Activated CD4-positive, alpha-beta memory T cell treated with anti-CD3 and anti-CD28 coated beads for 36 hours (primary cell): ENCODE data around the gene PLCL2. TPM values are rescaled to one million over a fixed set of nuclear protein-coding genes. Genes with fewer than 3 reads are reported as not detected.

Experiments
- CTCF ChIA-PET: fragments of 350-600 bp; sonication (Branson Sonifier 250); formaldehyde crosslinking; loops from one replicate; lab custom pipeline; 2021; ENCODE audit warnings: antibody characterized with exemption, inconsistent platforms; lab: Charles Lee
- POLR2A ChIA-PET: fragments of 350-600 bp; sonication (Branson Sonifier 250); formaldehyde crosslinking; loops from one replicate; lab custom pipeline; 2021; ENCODE audit warnings: antibody characterized with exemption; lab: Charles Lee
- DNase-seq: peaks from one replicate; pipeline ENCODE4 v3.0.0-alpha.2; 2020
- H3K27ac Mint-ChIP-seq: one replicate; pipeline ENCODE4 v1.8.0; 2021; ENCODE audit warnings: mixed read lengths
- H3K27me3 Mint-ChIP-seq: one replicate; pipeline ENCODE4 v1.8.0; 2021; ENCODE audit warnings: mixed read lengths
- H3K36me3 Mint-ChIP-seq: one replicate; pipeline ENCODE4 v1.8.0; 2021; ENCODE audit warnings: mixed read lengths
- H3K4me1 Mint-ChIP-seq: one replicate; pipeline ENCODE4 v1.8.0; 2021; ENCODE audit warnings: low read depth, mixed read lengths
- H3K4me3 Mint-ChIP-seq: one replicate; pipeline ENCODE4 v1.8.0; 2021; ENCODE audit warnings: mild to moderate bottlenecking, mixed read lengths
- H3K9me3 Mint-ChIP-seq: one replicate; pipeline ENCODE4 v1.8.0; 2021; ENCODE audit warnings: mixed read lengths
- intact Hi-C: fragments of 100-400 bp; cut with micrococcal nuclease; formaldehyde crosslinking; loops from one replicate; pipeline ENCODE4 v1.15.1; 2023
- total RNA-seq, 2 experiments: library from RNA; stranded (reverse); gene quantifications; one replicate each; pipeline ENCODE4 v1.2.3, GENCODE V29; 2021

Gene PLCL2
- total RNA-seq, 2 experiments from 2014 or later, result 16.7 to 17.1 TPM

DNA sequence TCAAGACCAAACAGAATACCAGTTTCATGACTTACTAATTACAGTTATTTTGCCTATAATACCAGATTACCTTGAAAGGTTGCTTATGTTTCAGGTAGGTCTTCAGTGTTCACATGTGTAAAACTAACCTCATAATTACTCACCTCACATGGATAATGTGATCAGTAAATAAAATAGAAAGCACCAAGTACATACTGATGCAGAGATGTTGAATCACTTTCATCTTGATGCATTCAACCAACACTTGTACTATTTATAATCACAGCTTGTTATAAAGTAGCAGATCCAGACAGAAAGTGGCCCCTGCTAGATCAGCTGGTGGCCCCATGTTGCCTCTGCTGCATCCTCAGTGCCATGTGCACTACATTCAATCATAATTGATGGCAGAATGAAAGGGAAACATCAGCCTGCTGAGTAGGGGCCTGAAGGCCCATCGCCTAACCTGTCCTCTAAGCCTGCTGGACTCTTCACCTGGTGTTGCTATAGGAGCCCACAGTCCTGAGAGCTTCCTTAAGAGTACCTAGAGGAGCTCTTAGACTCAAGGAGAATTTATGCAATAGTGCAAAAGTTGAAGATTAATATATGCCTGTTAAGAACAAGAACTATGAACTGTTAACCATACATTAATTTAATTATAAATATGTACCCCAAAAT is 154.3 kb downstream of the PLCL2 start:
- ChIA-PET POLR2A (interaction anchor here (1.4 kb wide), 1 partner anchor 122 kb away, joined by 3 read pairs; no protein-coding TSS in a partner anchor), CTCF (interaction anchor here (0.6 kb wide), 1 partner anchor 195 kb away, joined by 4 read pairs; no protein-coding TSS in a partner anchor)
- peak; percentile 32 for DNase-seq
- H3K9me3 Mint-ChIP-seq, result no peaks in the 10 kb centered on the region
- no peak overlapping the region for H3K4me3 Mint-ChIP-seq
- H3K27ac Mint-ChIP-seq, result no peak overlapping the region
- intact Hi-C loops, result loop anchor here (5.0 kb wide), 2 partner anchors 212 to 752 kb away; no protein-coding TSS in a partner anchor
- no peaks in the 10 kb centered on the region for H3K27me3 Mint-ChIP-seq
- H3K36me3 Mint-ChIP-seq, result peaks cover 6% of the 10 kb centered on the region
- H3K4me1 Mint-ChIP-seq, result peaks cover 33% of the 10 kb centered on the region

DNA sequence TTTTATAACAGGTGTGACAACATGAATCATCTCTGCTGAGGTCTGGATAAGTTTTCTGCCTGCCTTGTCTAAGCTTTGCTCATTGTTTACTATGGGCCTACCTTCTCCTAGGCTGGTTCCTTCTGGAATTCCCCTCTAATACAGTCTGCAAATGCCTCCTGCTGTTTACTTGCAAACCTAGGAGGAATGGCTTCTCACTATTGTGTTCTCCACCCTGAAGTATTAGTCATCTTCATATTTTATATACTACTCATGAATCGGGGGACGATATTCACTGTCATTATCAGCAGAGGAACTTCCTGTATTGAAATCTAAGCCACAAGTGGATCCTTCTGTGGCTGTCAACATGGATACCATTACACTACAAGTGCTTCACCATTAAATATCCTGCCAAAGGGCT is 154.8 kb downstream of the PLCL2 start:
- intact Hi-C loops, result loop anchor here (5.0 kb wide), 2 partner anchors 212 to 752 kb away; no protein-coding TSS in a partner anchor
- DNase-seq, result no peak
- Mint-ChIP-seq H3K36me3 (peaks cover 6% of the 10 kb centered on the region), H3K4me3 (no peak overlapping the region), H3K9me3 (no peaks in the 10 kb centered on the region), H3K27ac (peak overlapping the region; percentile 57), H3K4me1 (peaks cover 32% of the 10 kb centered on the region), H3K27me3 (no peaks in the 10 kb centered on the region)
- ChIA-PET POLR2A (interaction anchor here (1.4 kb wide), 1 partner anchor 122 kb away, joined by 3 read pairs; no protein-coding TSS in a partner anchor), CTCF (no interaction called here)

DNA sequence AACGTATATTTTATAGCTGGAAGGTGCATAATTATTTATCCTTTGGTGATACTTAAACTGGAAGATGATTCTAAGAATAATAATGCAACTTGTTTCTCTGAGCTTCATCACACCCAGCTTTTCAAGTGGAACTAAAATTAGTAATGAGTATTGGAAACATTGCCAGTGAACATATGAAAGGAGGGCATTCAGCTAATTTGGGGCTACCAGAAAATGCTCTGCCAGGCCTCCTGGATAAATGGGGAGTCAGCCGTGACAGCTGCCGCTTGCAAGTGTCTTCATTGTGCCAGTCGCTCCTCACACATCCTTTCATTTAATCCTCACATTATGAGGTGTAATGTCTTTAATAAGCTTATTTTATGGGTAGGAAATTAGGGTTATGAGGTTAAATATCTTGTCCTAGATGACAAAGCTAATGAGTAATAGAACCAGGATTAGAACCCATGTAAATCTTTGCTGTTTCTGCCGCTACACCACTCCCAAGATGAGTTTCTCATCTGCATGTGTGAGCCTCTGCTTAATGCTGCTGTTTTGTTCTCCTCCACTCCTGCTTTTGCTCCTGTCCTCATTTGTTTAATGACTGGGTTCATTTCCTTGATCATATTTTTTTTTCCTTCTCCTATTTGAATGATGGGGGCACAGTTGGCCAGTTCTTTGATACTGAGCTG is 155.7 kb downstream of the PLCL2 start:
- H3K9me3 Mint-ChIP-seq, result no peaks in the 10 kb centered on the region
- intact Hi-C loops, result no loop called here
- H3K4me1 Mint-ChIP-seq, result peaks cover 36% of the 10 kb centered on the region
- H3K4me3 Mint-ChIP-seq, result no peak overlapping the region
- ChIA-PET CTCF (interaction anchor here (0.8 to 0.9 kb wide), 2 partner anchors 156 to 439 kb away, joined by 3 read pairs; partner anchors contain the start of gene PLCL2), POLR2A (interaction anchor here (1.4 kb wide), 1 partner anchor 123 kb away, joined by 3 read pairs; no protein-coding TSS in a partner anchor)
- DNase-seq, result no peak
- H3K27ac Mint-ChIP-seq, result no peak overlapping the region
- H3K36me3 Mint-ChIP-seq, result peaks cover 8% of the 10 kb centered on the region
- no peaks in the 10 kb centered on the region for H3K27me3 Mint-ChIP-seq

DNA sequence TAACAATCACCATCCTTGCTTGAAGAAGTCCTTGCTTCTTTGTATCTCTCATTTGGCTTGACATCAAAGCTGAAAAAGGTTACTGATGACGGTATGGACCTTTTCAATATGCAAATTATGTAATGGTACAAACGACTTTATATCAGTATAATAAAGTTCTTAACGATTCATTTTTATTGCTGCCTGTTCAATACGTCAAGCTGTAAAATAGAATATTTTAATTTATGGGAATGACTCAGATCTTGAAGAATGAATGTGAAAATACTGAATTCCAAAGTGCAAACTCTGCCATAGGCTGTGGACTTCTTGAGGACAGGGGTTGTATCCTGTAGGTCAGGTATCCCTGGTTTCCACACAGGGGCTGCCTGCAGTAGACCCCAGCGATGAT is 156.2 kb downstream of the PLCL2 start:
- no peak for DNase-seq
- intact Hi-C loops, result no loop called here
- H3K27me3 Mint-ChIP-seq, result no peaks in the 10 kb centered on the region
- CTCF ChIA-PET, result interaction anchor here (0.9 kb wide), 1 partner anchor 157 kb away, joined by 3 read pairs; the partner anchor contains the start of gene PLCL2
- H3K36me3 Mint-ChIP-seq, result peaks cover 12% of the 10 kb centered on the region
- POLR2A ChIA-PET, result no interaction called here
- H3K9me3 Mint-ChIP-seq, result no peaks in the 10 kb centered on the region
- H3K4me3 Mint-ChIP-seq, result no peak overlapping the region
- H3K4me1 Mint-ChIP-seq, result peaks cover 40% of the 10 kb centered on the region
- H3K27ac Mint-ChIP-seq, result no peak overlapping the region

DNA sequence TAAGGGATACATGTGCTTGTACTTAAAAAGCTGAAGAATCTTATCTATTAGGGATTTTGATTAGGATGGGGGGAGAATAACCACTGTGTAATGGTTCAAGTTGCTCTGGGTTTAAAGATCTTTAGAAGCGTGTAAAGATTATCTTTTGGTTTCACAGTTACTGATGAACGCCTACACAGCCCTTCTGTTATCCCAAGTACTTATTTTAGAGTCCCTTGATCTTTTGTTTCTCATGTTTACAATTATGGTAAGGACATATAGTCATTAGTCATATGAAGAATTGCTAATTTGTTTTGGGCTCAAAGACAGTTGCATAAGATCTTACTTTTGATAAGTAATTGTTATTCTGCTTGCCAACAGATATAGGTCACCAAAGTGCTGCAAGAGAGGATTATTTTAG is 160.1 kb downstream of the PLCL2 start:
- DNase-seq, result no peak
- Mint-ChIP-seq H3K36me3 (peaks cover 41% of the 10 kb centered on the region), H3K27ac (no peak overlapping the region), H3K9me3 (peaks cover 4% of the 10 kb centered on the region), H3K4me3 (no peak overlapping the region), H3K4me1 (peaks cover 34% of the 10 kb centered on the region), H3K27me3 (no peaks in the 10 kb centered on the region)
- intact Hi-C loops, result no loop called here
- ChIA-PET POLR2A (no interaction called here), CTCF (no interaction called here)

DNA sequence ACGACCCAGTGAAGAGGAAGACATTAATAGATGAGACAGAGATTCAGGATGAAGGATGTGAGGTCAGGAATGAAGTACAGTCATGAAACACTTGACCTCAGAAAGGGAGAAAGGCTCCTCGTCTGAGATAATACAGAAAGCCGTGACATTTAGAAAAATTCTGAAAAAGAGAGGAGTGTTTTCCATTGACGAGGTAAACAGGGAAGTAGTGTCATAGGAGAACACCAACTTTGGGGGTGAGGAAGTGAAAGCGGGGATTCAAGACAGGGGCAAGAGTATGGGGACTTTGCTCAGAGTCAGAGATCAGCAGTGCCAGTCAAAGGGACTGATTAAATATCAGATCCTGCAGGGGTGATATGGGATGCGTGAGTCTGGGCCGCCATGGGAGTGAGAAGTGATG is 160.9 kb downstream of the PLCL2 start:
- Mint-ChIP-seq H3K4me3 (no peak overlapping the region), H3K27me3 (no peaks in the 10 kb centered on the region), H3K36me3 (peaks cover 48% of the 10 kb centered on the region), H3K27ac (no peak overlapping the region), H3K9me3 (peaks cover 6% of the 10 kb centered on the region), H3K4me1 (peaks cover 33% of the 10 kb centered on the region)
- POLR2A ChIA-PET, result no interaction called here
- CTCF ChIA-PET, result no interaction called here
- intact Hi-C loops, result no loop called here
- no peak for DNase-seq

DNA sequence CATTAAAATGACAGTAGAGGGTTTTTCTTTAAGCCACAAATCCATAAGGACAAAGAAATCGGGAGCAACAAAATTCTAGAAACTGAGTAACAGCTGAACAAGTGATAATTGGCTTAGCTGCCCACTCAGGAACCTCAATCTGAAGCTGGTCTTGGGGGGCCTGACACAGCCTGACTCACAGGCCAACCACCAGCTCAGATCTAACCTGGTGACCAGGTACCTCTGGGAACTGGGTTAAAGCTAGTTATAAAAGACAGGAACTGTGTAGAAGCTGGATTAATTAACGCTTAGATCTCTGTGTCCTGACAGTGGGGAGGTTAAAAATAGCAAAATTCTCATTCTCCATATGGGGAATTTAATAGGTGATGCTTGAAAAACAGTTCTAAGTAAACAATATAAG is 161.9 kb downstream of the PLCL2 start:
- Mint-ChIP-seq H3K27ac (no peak overlapping the region), H3K27me3 (no peaks in the 10 kb centered on the region), H3K36me3 (peaks cover 50% of the 10 kb centered on the region), H3K4me1 (peaks cover 31% of the 10 kb centered on the region), H3K9me3 (peaks cover 6% of the 10 kb centered on the region), H3K4me3 (no peak overlapping the region)
- DNase-seq, result no peak
- CTCF ChIA-PET, result interaction anchor here (1.0 kb wide), 1 partner anchor 163 kb away, joined by 3 read pairs; no protein-coding TSS in a partner anchor
- intact Hi-C loops, result no loop called here
- POLR2A ChIA-PET, result no interaction called here

DNA sequence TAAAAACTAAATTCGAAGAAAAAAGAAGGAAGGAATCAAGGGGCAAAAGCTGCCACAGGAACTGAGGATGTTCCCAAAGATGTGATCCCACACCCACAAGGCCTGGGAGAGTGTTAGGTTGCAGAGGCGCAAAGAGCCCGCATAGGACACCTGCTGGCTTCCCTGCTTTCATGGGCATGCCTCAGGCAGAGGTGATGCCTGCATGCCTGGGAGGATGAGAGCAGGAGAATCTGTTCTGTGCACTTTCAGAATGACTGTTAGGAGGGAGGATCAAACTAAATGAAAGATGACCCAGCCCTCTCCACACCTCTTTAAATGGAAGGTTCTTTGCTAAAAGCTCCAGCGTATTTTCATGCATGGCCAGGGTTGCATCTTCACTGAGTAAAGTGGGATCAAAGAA is 162.4 kb downstream of the PLCL2 start:
- H3K27ac Mint-ChIP-seq, result no peak overlapping the region
- POLR2A ChIA-PET, result no interaction called here
- peaks cover 7% of the 10 kb centered on the region for H3K9me3 Mint-ChIP-seq
- no peaks in the 10 kb centered on the region for H3K27me3 Mint-ChIP-seq
- H3K4me1 Mint-ChIP-seq, result peaks cover 31% of the 10 kb centered on the region
- H3K36me3 Mint-ChIP-seq, result peaks cover 52% of the 10 kb centered on the region
- CTCF ChIA-PET, result interaction anchor here (1.0 kb wide), 1 partner anchor 163 kb away, joined by 3 read pairs; no protein-coding TSS in a partner anchor
- no peak overlapping the region for H3K4me3 Mint-ChIP-seq
- intact Hi-C loops, result no loop called here
- DNase-seq, result no peak

DNA sequence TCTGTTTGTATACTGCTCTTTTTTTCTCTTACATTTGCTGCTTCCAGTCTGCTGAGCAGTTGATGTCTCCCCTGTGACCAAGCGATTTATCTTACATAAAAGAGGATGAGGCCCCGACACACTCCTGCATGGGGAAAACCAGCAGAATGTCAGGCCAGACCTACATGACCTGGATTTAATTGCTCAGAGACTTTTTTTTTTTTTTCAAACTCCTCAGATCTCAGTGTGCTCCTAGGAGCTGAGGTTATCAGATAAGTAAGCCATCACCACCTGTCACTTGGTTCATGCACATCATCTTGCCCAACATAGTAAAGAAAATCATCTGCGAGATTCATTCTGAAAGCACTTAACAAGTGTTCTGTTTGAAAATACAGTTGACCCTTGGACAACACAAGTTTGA is 163.1 kb downstream of the PLCL2 start:
- no peaks in the 10 kb centered on the region for H3K27me3 Mint-ChIP-seq
- intact Hi-C loops, result no loop called here
- DNase-seq, result no peak
- H3K27ac Mint-ChIP-seq, result no peak overlapping the region
- ChIA-PET POLR2A (no interaction called here), CTCF (interaction anchor here (1.0 kb wide), 1 partner anchor 164 kb away, joined by 3 read pairs; no protein-coding TSS in a partner anchor)
- peaks cover 11% of the 10 kb centered on the region for H3K9me3 Mint-ChIP-seq
- H3K4me1 Mint-ChIP-seq, result peaks cover 31% of the 10 kb centered on the region
- H3K4me3 Mint-ChIP-seq, result no peak overlapping the region
- H3K36me3 Mint-ChIP-seq, result peaks cover 51% of the 10 kb centered on the region

DNA sequence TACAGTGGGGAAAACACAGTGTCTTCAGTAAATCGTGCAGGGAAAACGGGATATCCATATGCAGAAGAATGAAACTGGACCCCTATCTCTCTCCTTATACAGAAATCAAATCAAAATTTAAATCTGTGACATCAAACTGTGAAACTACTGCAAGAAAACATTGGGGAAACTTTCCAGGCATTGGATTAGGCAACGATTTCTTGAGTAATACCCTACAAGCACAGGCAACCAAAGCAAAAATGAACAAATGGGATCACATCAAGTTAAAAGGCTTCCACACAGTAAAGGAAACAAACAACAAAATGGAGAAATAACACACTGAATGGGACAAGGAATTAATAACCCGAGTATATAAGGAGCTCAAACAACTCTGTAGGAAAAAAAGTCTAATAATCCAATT is 165.3 kb downstream of the PLCL2 start:
- CTCF ChIA-PET, result no interaction called here
- H3K4me1 Mint-ChIP-seq, result peaks cover 31% of the 10 kb centered on the region
- peaks cover 62% of the 10 kb centered on the region for H3K36me3 Mint-ChIP-seq
- H3K4me3 Mint-ChIP-seq, result no peak overlapping the region
- no peak for DNase-seq
- intact Hi-C loops, result no loop called here
- H3K9me3 Mint-ChIP-seq, result peaks cover 25% of the 10 kb centered on the region
- H3K27ac Mint-ChIP-seq, result no peak overlapping the region
- H3K27me3 Mint-ChIP-seq, result no peaks in the 10 kb centered on the region
- POLR2A ChIA-PET, result no interaction called here

DNA sequence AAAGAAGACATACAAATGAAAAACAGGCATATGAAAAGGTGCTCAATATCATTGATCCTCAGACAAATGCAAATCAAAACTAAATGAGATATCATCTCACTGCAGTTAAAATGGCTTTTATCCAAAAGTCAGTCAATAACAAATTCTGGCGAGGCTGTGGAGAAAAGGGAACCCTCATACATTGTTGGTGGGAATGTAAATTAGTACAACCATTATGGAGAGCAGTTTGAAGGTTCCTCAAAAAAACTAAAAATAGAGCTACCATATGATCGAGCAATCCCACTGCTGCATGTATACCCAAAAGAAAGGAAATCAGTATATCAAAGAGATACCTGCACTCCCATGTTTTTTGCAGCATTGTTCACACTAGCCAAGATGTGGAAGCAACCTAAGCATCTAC is 165.8 kb downstream of the PLCL2 start:
- CTCF ChIA-PET, result no interaction called here
- H3K27ac Mint-ChIP-seq, result no peak overlapping the region
- peaks cover 25% of the 10 kb centered on the region for H3K9me3 Mint-ChIP-seq

DNA sequence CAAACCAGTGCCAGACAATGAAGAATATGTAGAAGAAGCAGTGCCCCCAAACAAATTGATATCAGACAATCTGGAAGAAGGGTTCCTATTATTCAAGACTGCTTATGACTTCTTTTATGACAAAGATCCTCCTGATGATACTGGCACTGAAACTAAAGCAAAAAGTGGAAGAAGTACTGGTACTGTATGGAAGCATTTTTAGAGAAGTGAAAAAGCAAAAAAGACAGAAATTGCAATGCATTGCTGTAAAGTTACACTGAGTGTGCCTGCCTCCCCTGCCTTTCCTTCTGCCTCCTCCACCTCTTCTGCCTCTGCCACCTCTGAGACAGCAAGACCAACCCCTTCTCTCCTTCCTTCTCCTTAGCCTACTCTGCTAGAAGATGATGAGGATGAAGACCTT is 167.6 kb downstream of the PLCL2 start:
- H3K4me1 Mint-ChIP-seq, result peaks cover 27% of the 10 kb centered on the region
- no peak overlapping the region for H3K4me3 Mint-ChIP-seq
- intact Hi-C loops, result no loop called here
- no peak overlapping the region for H3K27ac Mint-ChIP-seq
- CTCF ChIA-PET, result interaction anchor here (0.6 kb wide), 1 partner anchor 456 kb away, joined by 4 read pairs; no protein-coding TSS in a partner anchor
- peaks cover 25% of the 10 kb centered on the region for H3K9me3 Mint-ChIP-seq
- no peaks in the 10 kb centered on the region for H3K27me3 Mint-ChIP-seq
- H3K36me3 Mint-ChIP-seq, result peaks cover 47% of the 10 kb centered on the region
- DNase-seq, result no peak
- POLR2A ChIA-PET, result no interaction called here

More for the DNA sequence above, 165.8 kb downstream of the PLCL2 start:
- H3K36me3 Mint-ChIP-seq, result peaks cover 60% of the 10 kb centered on the region
- intact Hi-C loops, result no loop called here
- H3K4me1 Mint-ChIP-seq, result peaks cover 33% of the 10 kb centered on the region
- H3K4me3 Mint-ChIP-seq, result no peak overlapping the region
- POLR2A ChIA-PET, result no interaction called here
- DNase-seq, result no peak
- H3K27me3 Mint-ChIP-seq, result no peaks in the 10 kb centered on the region
